ENCODE data around the gene PICALM.

GRCh38 chr11:86002431-86002830 lies 66.5 kb downstream of the PICALM start:
- no peak for TF ChIP-seq CTCF (IDR thresholded peaks at IDR 0.05)
- TF ChIP-seq POLR2A (IDR thresholded peaks at IDR 0.05) = no peak
- no peak for TF ChIP-seq EP300 (IDR thresholded peaks at IDR 0.05)

Data from tibial nerve (tissue), 4 donors.